GM12878 (cell line): ENCODE results near the gene DLG2. TPM values are rescaled to one million over a fixed set of nuclear protein-coding genes. Genes with fewer than 3 reads are reported as not detected.

Experiments
- ATAC-seq: fragments of 200-7000 bp; cut with Tn5 transposase; 3 replicates; pipeline ENCODE4 v1.9.1; 2020; ENCODE audit warnings: mild to moderate bottlenecking, moderate library complexity
- BruUV-seq: library from RNA; stranded (reverse); fragments of 400-500 nt; replicated peaks from 2 replicates; lab custom pipeline; 2021; lab: Mats Ljungman, UMichigan
- CTCF ChIA-PET: fragments of 300-600 bp; sonication (Branson Sonifier 250); formaldehyde crosslinking; extraction: SDS; loops from one replicate; lab custom pipeline; 2021; ENCODE audit warnings: inconsistent platforms; lab: Yijun Ruan, JAX
- POLR2A ChIA-PET: fragments of 350-600 bp; formaldehyde crosslinking; extraction: SDS; loops from one replicate; lab custom pipeline; 2021; ENCODE audit warnings: inconsistent platforms; lab: Charles Lee
- RAD21 ChIA-PET: fragments of 300-600 bp; sonication (Branson Sonifier 250); formaldehyde crosslinking; loops from one replicate; lab custom pipeline; 2023; ENCODE audit warnings: antibody characterized with exemption; ENCODE audit not compliant: unreplicated experiment; lab: Charles Lee
- SMC1A ChIA-PET: fragments of 300-600 bp; sonication (Branson Sonifier 250); formaldehyde crosslinking; loops from one replicate; lab custom pipeline; 2023; ENCODE audit not compliant: unreplicated experiment, uncharacterized antibody; lab: Charles Lee
- DNase-seq: peaks from one replicate; pipeline ENCODE4 v3.0.0-alpha.2; 2011; ENCODE audit warnings: low read depth, low spot score
- FAIRE-seq: peaks from 3 replicates; lab custom pipeline; 2011; peaks lifted over from hg19 to GRCh38; lab: Jason Lieb, UNC
- H2AFZ ChIP-seq: 2 replicates; pipeline ENCODE4 v1.6.0; 2011; ENCODE audit warnings: low read depth, low read length, control low read depth; ENCODE audit not compliant: control insufficient read depth
- H3K27ac ChIP-seq: 2 replicates; pipeline ENCODE4 v1.5.1; 2011; ENCODE audit warnings: control low read depth; ENCODE audit not compliant: control insufficient read depth, insufficient read depth
- H3K27me3 ChIP-seq, 2 experiments: replicated peaks in 1 of 2; 2 replicates each; pipeline versions ENCODE4 v1.6.0 to v1.6.1; 2011; ENCODE audit warnings: low read length in 1 of 2; ENCODE audit not compliant: control insufficient read depth in 2 of 2, insufficient read depth in 2 of 2
- H3K36me3 ChIP-seq, 2 experiments: 2 replicates each; pipeline ENCODE4 v1.5.1; 2011; ENCODE audit warnings: low read length in 1 of 2; ENCODE audit not compliant: control insufficient read depth in 2 of 2, insufficient read depth in 2 of 2
- H3K4me1 ChIP-seq: 2 replicates; pipeline ENCODE4 v1.6.1; 2011; ENCODE audit warnings: mild to moderate bottlenecking, low read length, moderate library complexity, mixed read lengths; ENCODE audit not compliant: control insufficient read depth, insufficient read depth
- H3K4me2 ChIP-seq: 2 replicates; pipeline ENCODE4 v1.6.0; 2011; ENCODE audit warnings: control low read depth; ENCODE audit not compliant: control insufficient read depth, insufficient read depth
- H3K4me3 ChIP-seq: fragments of 200-600 bp; sonication (generic); 2 replicates; pipeline ENCODE4 v1.5.1; 2016
- H3K79me2 ChIP-seq: 2 replicates; pipeline ENCODE4 v1.6.0; 2011; ENCODE audit warnings: low read length; ENCODE audit not compliant: control insufficient read depth, insufficient read depth
- H3K9ac ChIP-seq: 2 replicates; pipeline ENCODE4 v1.8.0; 2011; ENCODE audit warnings: low read length, control low read depth, mixed read lengths; ENCODE audit not compliant: control insufficient read depth, insufficient read depth
- H3K9me3 ChIP-seq: replicated peaks from 3 replicates; pipeline ENCODE4 v1.5.1; 2011; ENCODE audit warnings: mild to moderate bottlenecking, low read length; ENCODE audit not compliant: control insufficient read depth, insufficient read depth
- H4K20me1 ChIP-seq: 2 replicates; pipeline ENCODE4 v1.6.0; 2011; ENCODE audit not compliant: control insufficient read depth, insufficient read depth
- BHLHE40 ChIP-seq, 2 experiments: fragments of 450-650 bp in 1 of 2; IDR thresholded peaks; 2 replicates each; pipeline ENCODE4 v1.6.1; 2011 to 2017; ENCODE audit warnings: low read depth in 2 of 2, borderline replicate concordance in 1 of 2, improper control_type of control experiment in 1 of 2, low read length in 1 of 2, mild to moderate bottlenecking in 1 of 2
- BRCA1 ChIP-seq: IDR thresholded peaks from 2 replicates; pipeline ENCODE4 v1.6.1; 2011; ENCODE audit warnings: low read depth, low read length, improper control_type of control experiment
- EP300 ChIP-seq, 2 experiments: fragments of 150-350 bp in 1 of 2; IDR thresholded peaks; 2 replicates each; pipeline ENCODE4 v1.6.1; 2011 to 2012; ENCODE audit warnings: low read depth in 2 of 2, low read length in 2 of 2, borderline replicate concordance in 1 of 2, improper control_type of control experiment in 1 of 2, inconsistent platforms in 1 of 2; ENCODE audit not compliant: control insufficient read depth in 1 of 2
- MEF2A ChIP-seq: IDR thresholded peaks from 2 replicates; pipeline ENCODE4 v1.6.1; 2011; ENCODE audit warnings: low read depth, mild to moderate bottlenecking, low read length, moderate library complexity; ENCODE audit not compliant: insufficient read depth
- NFYB ChIP-seq: IDR thresholded peaks from 2 replicates; pipeline ENCODE4 v1.6.1; 2011; ENCODE audit warnings: low read depth, mild to moderate bottlenecking, low read length, improper control_type of control experiment, moderate library complexity; ENCODE audit not compliant: insufficient read depth
- RCOR1 ChIP-seq: conservative IDR thresholded peaks from 2 replicates; pipeline ENCODE4 v1.6.1; 2012; ENCODE audit warnings: low read depth, low read length, improper control_type of control experiment
- STAT1 ChIP-seq: fragments of 450-650 bp; conservative IDR thresholded peaks from 2 replicates; pipeline ENCODE4 v1.6.1; 2014; ENCODE audit warnings: antibody characterized with exemption, mild to moderate bottlenecking
- ZBTB11 ChIP-seq: fragments of 450-650 bp; formaldehyde crosslinking; IDR thresholded peaks from 2 replicates; pipeline ENCODE4 v1.5.0; 2022; ENCODE audit warnings: mild to moderate bottlenecking, missing genetic modification characterization
- ZNF24 ChIP-seq: fragments of 450-650 bp; IDR thresholded peaks from 2 replicates; pipeline ENCODE4 v1.6.1; 2017; ENCODE audit warnings: antibody characterized with exemption, mild to moderate bottlenecking
- ZSCAN29 ChIP-seq: fragments of 450-650 bp; IDR thresholded peaks from 2 replicates; pipeline ENCODE4 v1.6.1; 2017; ENCODE audit warnings: mild to moderate bottlenecking, moderate library complexity
- WGBS: methylation state at CpG from one replicate; pipeline ENCODE4 v1.1.6; 2016; ENCODE audit warnings: low lambda C conversion rate; ENCODE audit not compliant: insufficient replicate concordance, insufficient coverage; ENCODE audit errors: missing lambda C conversion rate; 5-methylcytosine and 5-hydroxymethylcytosine counted together
- in situ Hi-C: fragments of 300-500 bp; cut with MboI; formaldehyde crosslinking; loops from 9 replicates; pipeline ENCODE4 v1.14.3; 2018; ENCODE audit warnings: mixed read lengths
- intact Hi-C: fragments of 100-400 bp; cut with micrococcal nuclease; formaldehyde crosslinking; loops from one replicate; pipeline ENCODE4 v1.14.2; 2022; ENCODE audit not compliant: unreplicated experiment
- polyA plus RNA-seq, 11 experiments: library from polyadenylated mRNA; depleted of rRNA in 4 of 11; unstranded in 6 of 11; stranded (reverse) in 5 of 11; fragments of >200 nt; fragmentation: Nextera tagmentation in 4 of 11; fragmentation: Illumina TruSeq in 1 of 11; extraction: Ambion mirVana in 4 of 11; extraction: Trizol in 1 of 11; gene quantifications; 1 replicate in 1 of 11; 2 replicates in 10 of 11; pipeline versions ENCODE4 v1.2.1 to v1.2.3, GENCODE V29; 2011 to 2016; ENCODE audit warnings: inconsistent platforms in 2 of 11, missing spikeins in 2 of 11, low read depth in 1 of 11
- total RNA-seq, 4 experiments: library from RNA; depleted of rRNA in 3 of 4; stranded (reverse); fragments of >200 nt in 3 of 4; fragmentation: Illumina TruSeq in 1 of 4; extraction: Trizol in 1 of 4; gene quantifications; 2 replicates each; pipeline versions ENCODE4 v1.2.1 to v1.2.3, GENCODE V29; 2013 to 2021
- TF ChIP-seq, protein P1 (sequence below): fragments of 450-650 bp; IDR thresholded peaks from 2 replicates; pipeline ENCODE4 v1.6.1; 2018; ENCODE audit warnings: mild to moderate bottlenecking, low read depth, moderate library complexity; ENCODE audit not compliant: partially characterized antibody

The DLG2 gene
- total and polyA plus RNA-seq, 10 of the 15 experiments (the other 5 are each of a cell fraction or from before 2014, with no cell fraction given), result 0.09 to 0.98 (median 0.35) TPM

- 0% methylated on average over 1 of the region's 1 CpG for WGBS
- in situ Hi-C loops, result no loop called here
- no peak overlapping the region for H3K9ac ChIP-seq
- H2AFZ ChIP-seq, result no peak overlapping the region
- SMC1A ChIA-PET, result interaction anchor here (1.7 kb wide), 1 partner anchor 10 kb away, joined by 6 read pairs; no protein-coding TSS in a partner anchor
- FAIRE-seq (no peak), DNase-seq (no peak), ATAC-seq (no peak)
- RAD21 ChIA-PET, result no interaction called here
- no peaks in the 10 kb centered on the region for H3K36me3 ChIP-seq
- BruUV-seq, result no TSS peak
- no peak overlapping the region for H3K4me2 ChIP-seq
- TF ChIP-seq NFYB (no peak), MEF2A (no peak), STAT1 (no peak), ZSCAN29 (no peak), BRCA1 (no peak), ZNF24 (no peak), RCOR1 (no peak), EP300 (IDR thresholded peaks at IDR 0.05; ENCODE audit: borderline replicate concordance in 1 of 2, control insufficient read depth in 1 of 2, low read depth in 2 of 2, low read length in 2 of 2) (no peak), ZBTB11 (CRISPR knock-in tag) (no peak), BHLHE40 (IDR thresholded peaks at IDR 0.05; ENCODE audit: borderline replicate concordance in 1 of 2, low read depth in 2 of 2, low read length in 1 of 2) (no peak)
- TF ChIP-seq, protein P1, sequence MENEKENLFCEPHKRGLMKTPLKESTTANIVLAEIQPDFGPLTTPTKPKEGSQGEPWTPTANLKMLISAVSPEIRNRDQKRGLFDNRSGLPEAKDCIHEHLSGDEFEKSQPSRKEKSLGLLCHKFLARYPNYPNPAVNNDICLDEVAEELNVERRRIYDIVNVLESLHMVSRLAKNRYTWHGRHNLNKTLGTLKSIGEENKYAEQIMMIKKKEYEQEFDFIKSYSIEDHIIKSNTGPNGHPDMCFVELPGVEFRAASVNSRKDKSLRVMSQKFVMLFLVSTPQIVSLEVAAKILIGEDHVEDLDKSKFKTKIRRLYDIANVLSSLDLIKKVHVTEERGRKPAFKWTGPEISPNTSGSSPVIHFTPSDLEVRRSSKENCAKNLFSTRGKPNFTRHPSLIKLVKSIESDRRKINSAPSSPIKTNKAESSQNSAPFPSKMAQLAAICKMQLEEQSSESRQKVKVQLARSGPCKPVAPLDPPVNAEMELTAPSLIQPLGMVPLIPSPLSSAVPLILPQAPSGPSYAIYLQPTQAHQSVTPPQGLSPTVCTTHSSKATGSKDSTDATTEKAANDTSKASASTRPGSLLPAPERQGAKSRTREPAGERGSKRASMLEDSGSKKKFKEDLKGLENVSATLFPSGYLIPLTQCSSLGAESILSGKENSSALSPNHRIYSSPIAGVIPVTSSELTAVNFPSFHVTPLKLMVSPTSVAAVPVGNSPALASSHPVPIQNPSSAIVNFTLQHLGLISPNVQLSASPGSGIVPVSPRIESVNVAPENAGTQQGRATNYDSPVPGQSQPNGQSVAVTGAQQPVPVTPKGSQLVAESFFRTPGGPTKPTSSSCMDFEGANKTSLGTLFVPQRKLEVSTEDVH, result no peak
- no peaks in the 10 kb centered on the region for H3K79me2 ChIP-seq
- POLR2A ChIA-PET, result no interaction called here
- no peak overlapping the region for H3K27ac ChIP-seq
- no peaks in the 10 kb centered on the region for H3K9me3 ChIP-seq
- no peaks in the 10 kb centered on the region for H4K20me1 ChIP-seq
- H3K4me3 ChIP-seq, result no peak overlapping the region
- intact Hi-C loops, result no loop called here
- H3K27me3 ChIP-seq, result peaks cover 0 to 2% of the 10 kb centered on the region in 2 experiments; a peak in 1 of 4 replicates
- no peaks in the 10 kb centered on the region for H3K4me1 ChIP-seq
- CTCF ChIA-PET, result no interaction called here
Measured at GRCh38 chr11:84188521-84188920, 1438.6 kb downstream of the DLG2 start.
